ENCODE data around the gene FFAR1.

The FFAR1 gene

GRCh38 chr19:35321291-35321690, 26.4 kb upstream of the FFAR1 start:
- in situ Hi-C loops (cut with HindIII; ENCODE audit: low pct_ligation_motif_present, low sequenced_read_pairs), result no loop called here
- H3K4me3 ChIP-seq (ENCODE audit: low read depth, low read length), result no peak overlapping the region
- no peak overlapping the region for H3K27ac ChIP-seq
- no peaks in the 10 kb centered on the region for H3K36me3 ChIP-seq (replicated peaks)
- TF ChIP-seq CTCF (IDR thresholded peaks at IDR 0.05; ENCODE audit: low read depth, low read length, missing control alignments), result no peak
- DNase-seq, result no peak
- H3K27me3 ChIP-seq (replicated peaks), result no peaks in the 10 kb centered on the region

GRCh38 chr19:35322014-35322413, 25.7 kb upstream of the FFAR1 start:
- H3K27ac ChIP-seq, result no peak overlapping the region
- no peak overlapping the region for H3K4me3 ChIP-seq (ENCODE audit: low read depth, low read length)
- no peak for TF ChIP-seq CTCF (IDR thresholded peaks at IDR 0.05; ENCODE audit: low read depth, low read length, missing control alignments)
- H3K27me3 ChIP-seq (replicated peaks), result no peaks in the 10 kb centered on the region
- DNase-seq, result no peak
- no peaks in the 10 kb centered on the region for H3K36me3 ChIP-seq (replicated peaks)
- in situ Hi-C loops (cut with HindIII; ENCODE audit: low pct_ligation_motif_present, low sequenced_read_pairs), result no loop called here

GRCh38 chr19:35327642-35328041, 20.1 kb upstream of the FFAR1 start:
- Histone ChIP-seq H3K4me3 (ENCODE audit: low read depth, low read length) (no peak overlapping the region), H3K27ac (no peak overlapping the region), H3K36me3 (replicated peaks) (no peaks in the 10 kb centered on the region), H3K27me3 (replicated peaks) (no peaks in the 10 kb centered on the region)
- in situ Hi-C loops (cut with HindIII; ENCODE audit: low pct_ligation_motif_present, low sequenced_read_pairs), result no loop called here
- TF ChIP-seq CTCF (IDR thresholded peaks at IDR 0.05; ENCODE audit: low read depth, low read length, missing control alignments), result peak; percentile 53
- no peak for DNase-seq

GRCh38 chr19:35328851-35329285, 18.8 kb upstream of the FFAR1 start, which contains the start of gene CD22:
Gene CD22 (plus strand): TSS chr19:35329187. CDS start chr19:35332041, 2,854 bp downstream.
- TF ChIP-seq CTCF (IDR thresholded peaks at IDR 0.05; ENCODE audit: low read depth, low read length, missing control alignments), result no peak
- Histone ChIP-seq H3K27me3 (replicated peaks) (no peaks in the 10 kb centered on the region), H3K4me3 (ENCODE audit: low read depth, low read length) (no peak within 1 kb of the TSS), H3K36me3 (replicated peaks) (no peaks in the 10 kb centered on the region), H3K27ac (no peak within 1 kb of the TSS)
- in situ Hi-C loops (cut with HindIII; ENCODE audit: low pct_ligation_motif_present, low sequenced_read_pairs), result no loop called here
- no peak for DNase-seq

- H3K27me3 ChIP-seq (replicated peaks), result no peaks in the 10 kb centered on the region
- no peak for TF ChIP-seq CTCF (IDR thresholded peaks at IDR 0.05; ENCODE audit: low read depth, low read length, missing control alignments)
- in situ Hi-C loops (cut with HindIII; ENCODE audit: low pct_ligation_motif_present, low sequenced_read_pairs), result no loop called here
- no peak for DNase-seq
- no peak overlapping the region for H3K27ac ChIP-seq
- no peaks in the 10 kb centered on the region for H3K36me3 ChIP-seq (replicated peaks)
- H3K4me3 ChIP-seq (ENCODE audit: low read depth, low read length), result no peak overlapping the region
These were observed 18.4 kb upstream of the FFAR1 start for GRCh38 chr19:35329323-35329722.

GRCh38 chr19:35330475-35330874, 17.2 kb upstream of the FFAR1 start:
- H3K27ac ChIP-seq, result no peak overlapping the region
- in situ Hi-C loops (cut with HindIII; ENCODE audit: low pct_ligation_motif_present, low sequenced_read_pairs), result no loop called here
- TF ChIP-seq CTCF (IDR thresholded peaks at IDR 0.05; ENCODE audit: low read depth, low read length, missing control alignments), result no peak
- no peak overlapping the region for H3K4me3 ChIP-seq (ENCODE audit: low read depth, low read length)
- no peaks in the 10 kb centered on the region for H3K27me3 ChIP-seq (replicated peaks)
- no peaks in the 10 kb centered on the region for H3K36me3 ChIP-seq (replicated peaks)
- no peak for DNase-seq

Measured in brain microvascular endothelial cell (primary cell).